HG02588 (cell line): Measurements from ENCODE around the gene ZNF423.

Experiments
- ATAC-seq: cut with Tn5 transposase; IDR thresholded peaks from one replicate; pipeline ENCODE4 v1.9.1; 2021; ENCODE audit warnings: mild to moderate bottlenecking, moderate library complexity; ENCODE audit not compliant: unreplicated experiment

The ZNF423 gene

DNA sequence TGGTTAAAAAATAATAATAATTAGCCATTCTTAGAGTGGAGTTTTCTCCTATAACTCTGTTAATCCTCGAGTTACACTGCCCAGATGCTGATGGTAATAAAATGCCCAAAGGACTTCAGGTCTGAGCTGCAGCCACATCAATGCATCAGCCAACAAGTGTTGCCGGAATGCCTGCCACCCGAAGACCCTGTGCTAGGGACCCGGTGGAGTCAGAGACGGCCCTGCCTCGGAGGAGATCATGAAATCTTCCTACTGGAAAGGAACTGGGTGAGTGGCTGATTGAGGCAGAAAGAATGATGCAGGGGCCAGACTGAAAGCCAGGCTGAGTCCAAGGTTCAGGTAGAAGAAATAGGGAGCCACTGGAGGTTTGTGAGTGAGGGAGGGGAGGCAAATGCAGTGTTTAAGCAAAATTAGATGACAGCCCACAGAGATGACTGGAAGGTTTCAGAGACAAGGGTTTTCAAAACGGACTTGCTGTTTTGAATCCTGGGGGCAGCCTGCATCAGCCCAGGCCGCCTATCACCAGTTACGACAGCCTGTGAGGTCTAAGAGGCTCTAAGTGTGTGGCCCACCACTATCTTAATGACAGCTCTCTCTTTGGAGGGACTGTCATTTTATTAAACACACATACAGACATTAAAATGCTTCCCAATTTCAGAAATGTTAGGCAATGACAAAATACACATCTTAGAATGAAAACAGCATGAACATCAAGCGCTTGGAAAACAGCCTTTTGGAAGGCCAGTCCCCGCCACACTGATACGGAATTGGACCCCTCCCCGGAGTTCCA lies 100.0 kb downstream of the ZNF423 start:
- ATAC-seq: no peak

DNA sequence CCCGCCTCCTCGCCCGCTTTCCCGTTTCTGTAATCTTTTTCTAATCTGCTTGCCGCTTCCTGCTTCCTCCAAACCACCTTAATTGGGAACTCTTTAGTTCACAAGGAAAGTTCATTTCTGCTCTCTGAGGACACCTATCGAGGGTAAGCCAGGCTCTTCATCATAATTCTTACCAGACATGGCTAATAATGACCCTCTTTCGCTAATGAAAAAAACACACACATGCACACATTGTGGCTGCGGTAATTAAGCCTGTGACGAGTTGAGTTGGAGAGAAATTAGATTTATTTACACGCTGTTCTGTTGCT lies 100.6 kb downstream of the ZNF423 start:
- ATAC-seq: no peak

- no peak for ATAC-seq
These were observed 101.2 kb downstream of the ZNF423 start for GRCh38 chr16:49754495-49755312.

- ATAC-seq: no peak
These were observed 105.4 kb downstream of the ZNF423 start for GRCh38 chr16:49750341-49751000.

GRCh38 chr16:49749816-49750215 lies 106.1 kb downstream of the ZNF423 start:
- ATAC-seq: no peak

- ATAC-seq: no peak
These were observed 107.6 kb downstream of the ZNF423 start for GRCh38 chr16:49748322-49748721.

DNA sequence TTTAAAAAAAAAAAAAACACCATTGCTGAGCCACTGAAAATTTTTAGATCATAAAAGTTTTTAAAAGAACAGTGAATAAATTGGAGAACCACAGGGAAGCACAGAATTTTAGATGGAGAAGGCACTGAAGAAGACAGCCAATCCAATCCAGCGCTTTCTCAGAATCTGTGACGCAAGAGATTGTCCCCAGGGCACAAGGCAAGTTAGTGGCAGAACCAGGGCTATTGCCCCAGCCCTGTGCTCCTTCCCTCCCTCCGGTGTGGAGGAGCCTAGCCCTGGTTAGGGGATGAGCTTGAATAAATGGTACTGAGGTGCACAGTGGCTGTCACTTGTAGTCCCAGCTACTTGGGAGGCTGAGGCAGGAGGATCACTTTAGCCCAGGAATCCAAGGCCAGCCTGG lies 108.3 kb downstream of the ZNF423 start:
- no peak for ATAC-seq

DNA sequence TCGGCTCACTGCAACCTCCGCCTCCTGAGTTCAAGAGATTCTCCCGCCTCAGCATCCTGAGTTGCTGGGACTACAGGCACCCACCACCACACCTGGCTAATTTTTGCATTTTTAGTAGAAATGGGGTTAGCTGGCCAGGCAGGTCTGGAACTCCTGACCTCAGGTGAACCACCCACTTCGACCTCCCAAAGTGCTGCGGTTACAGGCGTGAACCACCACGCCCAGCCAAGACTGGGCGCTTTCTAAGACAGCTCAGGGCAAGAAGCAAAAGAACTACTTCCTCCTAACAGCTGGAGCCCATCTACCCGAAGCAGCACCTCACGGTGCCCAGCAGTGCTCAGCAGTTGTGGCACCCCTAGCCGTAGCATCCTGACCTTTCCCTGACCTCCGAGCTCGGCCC lies 109.4 kb downstream of the ZNF423 start:
- no peak for ATAC-seq

DNA sequence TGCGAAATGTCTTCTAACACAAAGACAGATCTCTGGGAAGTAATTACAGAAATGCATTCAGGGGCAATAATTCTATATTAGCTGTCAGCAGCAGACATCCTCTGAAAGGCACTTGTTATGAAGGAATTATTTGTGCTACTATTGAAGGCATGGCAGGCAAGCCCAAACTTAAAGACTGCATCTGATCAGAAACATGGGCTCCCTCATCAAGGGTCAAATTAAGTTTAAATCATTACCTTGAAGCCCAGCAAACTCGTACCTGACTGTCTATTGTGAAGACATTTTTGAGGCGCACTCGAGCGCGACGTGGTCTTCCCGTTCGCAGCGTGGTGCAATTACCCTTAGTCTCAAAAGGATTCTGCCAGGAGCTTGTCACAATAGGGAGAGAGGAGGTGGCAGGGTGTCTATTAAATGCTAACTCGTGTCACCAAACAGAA lies 110.6 kb downstream of the ZNF423 start:
- no peak for ATAC-seq

GRCh38 chr16:49744244-49745220 lies 111.4 kb downstream of the ZNF423 start:
- ATAC-seq: no peak

- ATAC-seq: no peak
These were observed 112.3 kb downstream of the ZNF423 start for GRCh38 chr16:49743658-49744057.

- ATAC-seq: no peak
These were observed 112.8 kb downstream of the ZNF423 start for GRCh38 chr16:49743203-49743464.

DNA sequence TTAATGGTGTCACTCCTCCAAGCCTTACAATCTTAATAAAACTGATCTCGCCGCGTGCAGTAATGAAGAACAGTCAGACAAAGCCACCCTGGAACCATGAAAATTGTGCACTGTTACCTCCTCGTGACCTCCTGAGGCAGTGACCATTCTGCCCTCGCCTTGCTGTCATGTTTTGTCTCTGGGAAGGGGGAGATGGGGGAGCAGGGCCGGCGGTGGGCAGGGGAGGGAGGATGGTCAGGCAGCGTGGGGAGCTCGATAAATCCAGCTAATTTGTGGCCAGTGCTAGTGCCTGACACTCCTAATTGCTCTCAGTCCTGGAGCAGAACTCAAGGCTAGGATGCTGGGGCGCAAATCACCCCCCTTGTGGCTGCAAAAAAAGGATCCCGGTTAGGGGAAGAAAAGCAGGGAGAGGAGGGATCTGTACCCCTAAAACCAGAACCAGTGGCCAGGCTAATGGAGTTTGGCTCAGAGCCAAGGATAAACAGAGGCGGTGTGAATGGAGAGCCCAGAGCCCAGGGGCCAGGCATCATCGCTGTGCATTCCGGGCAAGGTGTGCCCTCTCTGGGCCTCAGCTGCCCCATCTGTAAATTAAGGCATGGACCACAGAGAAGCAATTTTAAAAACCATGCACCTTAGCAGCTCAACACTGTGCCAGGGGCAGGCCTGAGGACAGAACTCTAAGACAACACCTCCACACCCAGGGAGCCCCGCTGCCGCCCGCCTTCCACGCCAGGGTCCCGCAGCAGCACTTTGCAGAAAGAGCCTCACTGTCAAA lies 113.3 kb downstream of the ZNF423 start:
- ATAC-seq: no peak

GRCh38 chr16:49740256-49740655 lies 115.7 kb downstream of the ZNF423 start:
- no peak for ATAC-seq

DNA sequence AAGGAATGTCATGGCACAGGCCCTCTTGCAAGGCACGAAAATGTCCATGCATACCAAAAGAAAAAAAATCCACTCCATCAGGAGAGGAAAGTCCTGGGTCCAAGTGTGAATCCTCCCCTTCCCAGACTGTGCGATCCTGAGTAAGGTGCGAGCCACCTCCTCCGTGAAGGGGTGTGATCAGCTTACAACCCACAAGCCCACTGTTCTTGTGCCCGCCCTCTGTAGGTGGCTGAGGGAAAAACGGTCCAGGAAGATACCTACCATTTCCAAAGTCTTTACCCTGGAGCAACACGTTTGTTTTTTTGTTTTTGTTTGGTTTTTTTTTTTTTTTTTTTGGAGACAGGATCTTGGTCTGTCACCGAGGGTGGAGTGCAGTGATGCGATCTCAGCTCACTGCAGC lies 116.5 kb downstream of the ZNF423 start:
- ATAC-seq: no peak

DNA sequence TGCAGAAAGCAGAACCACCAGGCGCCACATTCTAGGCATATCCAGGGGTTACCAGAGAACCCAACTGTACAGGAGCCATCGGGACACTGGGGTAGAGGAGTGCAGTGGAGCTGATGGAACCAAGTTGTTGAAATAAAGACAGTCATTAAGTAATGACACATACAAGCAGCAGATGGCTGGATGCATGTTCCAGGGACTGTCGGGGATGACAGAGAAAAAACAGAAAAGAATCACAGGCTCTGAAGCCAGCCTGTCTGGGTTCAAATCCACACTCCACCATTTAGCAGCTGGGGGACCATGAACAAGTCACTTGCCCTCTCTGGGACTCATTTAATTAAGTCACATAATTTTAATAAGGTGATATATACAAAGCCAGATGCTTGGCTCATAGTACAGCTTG lies 117.1 kb downstream of the ZNF423 start:
- no peak for ATAC-seq

DNA sequence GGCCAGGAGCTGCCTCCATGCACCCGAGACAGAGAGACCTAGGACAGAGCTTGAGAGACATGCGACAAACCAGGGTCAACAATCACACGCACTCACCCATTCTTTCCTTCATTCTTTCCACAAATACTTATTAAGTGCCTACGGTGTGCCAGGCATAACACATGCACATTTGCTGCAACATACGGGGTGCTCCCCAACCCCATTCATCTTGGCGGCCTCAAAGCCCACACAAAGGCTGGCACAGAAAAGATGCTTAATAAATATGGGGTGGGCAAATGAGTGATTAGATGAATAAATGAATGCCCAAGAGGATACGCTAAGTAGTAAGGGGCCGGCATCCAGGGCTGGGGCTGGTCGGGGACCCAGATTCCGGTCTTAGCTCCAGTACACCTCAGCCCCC lies 117.9 kb downstream of the ZNF423 start:
- ATAC-seq: no peak

- no peak for ATAC-seq
These were observed 118.4 kb downstream of the ZNF423 start for GRCh38 chr16:49737541-49737940.

DNA sequence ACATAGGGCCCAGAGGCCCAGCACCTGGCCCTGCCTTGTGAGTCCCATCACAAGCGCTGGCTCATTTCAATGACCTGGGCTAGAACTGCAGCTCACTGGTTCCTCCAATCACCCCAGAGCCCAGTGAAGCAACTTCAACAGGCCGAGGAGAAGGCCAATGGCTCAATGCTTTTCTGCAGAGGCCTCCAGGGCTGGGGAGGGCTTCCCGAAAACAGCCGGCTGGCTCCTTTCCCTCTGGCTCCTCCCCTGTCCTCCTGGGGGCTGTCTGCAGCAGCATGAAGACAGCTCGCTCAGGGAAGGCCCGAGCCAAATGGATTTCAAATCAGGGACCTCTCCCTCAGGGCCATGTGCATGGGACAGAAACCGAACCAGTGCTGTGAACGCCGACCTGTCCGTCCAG lies 121.6 kb downstream of the ZNF423 start:
- ATAC-seq: no peak

DNA sequence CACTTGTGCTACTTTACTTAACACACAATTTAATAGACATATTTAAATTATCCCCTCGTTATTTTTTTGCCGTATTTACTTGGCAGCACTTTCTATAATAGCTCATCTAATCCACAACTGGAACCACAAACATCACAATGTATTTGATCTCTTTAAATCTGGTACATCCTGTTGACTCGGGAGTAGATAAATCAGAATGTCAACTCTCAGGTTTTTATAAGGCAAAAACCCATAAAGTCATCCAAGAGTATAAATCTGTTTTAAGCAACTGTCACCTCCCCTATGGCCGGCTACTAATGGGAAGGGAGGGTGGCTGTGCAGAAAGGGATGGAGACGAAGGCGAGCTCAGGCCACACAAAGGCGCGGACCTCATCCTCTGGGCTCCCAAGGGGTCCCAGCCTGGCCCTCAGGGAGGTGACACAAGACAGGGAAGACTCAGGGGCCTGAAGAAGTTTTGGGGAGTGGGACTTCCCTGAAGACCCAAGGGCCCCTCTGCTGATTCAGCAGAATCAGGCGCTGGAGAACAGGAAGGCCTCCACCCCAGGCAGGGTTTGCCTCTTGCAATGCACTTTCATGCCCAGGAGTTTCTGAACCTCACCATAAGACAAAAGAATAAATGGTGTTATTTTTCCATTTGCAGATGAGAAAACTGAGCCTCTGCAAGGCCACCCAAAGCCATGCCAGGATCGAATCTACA lies 122.5 kb downstream of the ZNF423 start:
- ATAC-seq: no peak
